NT2/D1 (cell line): ENCODE data around the gene AKT1.

Experiments used
- DNase-seq: peaks from one replicate; pipeline ENCODE4 v3.0.0-alpha.2; 2011; ENCODE audit warnings: low read depth, low spot score
- H3K27me3 ChIP-seq: 2 replicates; pipeline ENCODE4 v1.6.0; 2011; ENCODE audit warnings: mild to moderate bottlenecking; ENCODE audit not compliant: insufficient read length, insufficient read depth
- H3K36me3 ChIP-seq: 2 replicates; pipeline ENCODE4 v1.6.1; 2011; ENCODE audit warnings: mild to moderate bottlenecking, low read length, mixed read lengths; ENCODE audit not compliant: insufficient read depth, insufficient read length
- H3K4me1 ChIP-seq: 2 replicates; pipeline ENCODE4 v1.5.1; 2011; ENCODE audit not compliant: insufficient read depth, insufficient read length
- H3K4me3 ChIP-seq: 2 replicates; pipeline ENCODE4 v1.5.1; 2011; ENCODE audit warnings: low read depth; ENCODE audit not compliant: insufficient read length
- H3K9ac ChIP-seq: 2 replicates; pipeline ENCODE4 v1.6.0; 2011; ENCODE audit warnings: low read depth; ENCODE audit not compliant: insufficient read length
- H3K9me3 ChIP-seq: 2 replicates; pipeline ENCODE4 v1.5.1; 2011; ENCODE audit warnings: mild to moderate bottlenecking, low read length; ENCODE audit not compliant: insufficient read depth
- SUZ12 ChIP-seq: IDR thresholded peaks from 2 replicates; pipeline ENCODE4 v1.6.1; 2011; ENCODE audit not compliant: insufficient read length, insufficient read depth; ENCODE audit errors: extremely low read depth
- YY1 ChIP-seq: IDR thresholded peaks from 2 replicates; pipeline ENCODE4 v1.6.1; 2011; ENCODE audit not compliant: insufficient read length, insufficient read depth
- ZNF274 ChIP-seq: IDR thresholded peaks from 2 replicates; pipeline ENCODE4 v1.6.1; 2011; ENCODE audit warnings: mild to moderate bottlenecking, low read depth, low read length

AKT1 gene

DNA sequence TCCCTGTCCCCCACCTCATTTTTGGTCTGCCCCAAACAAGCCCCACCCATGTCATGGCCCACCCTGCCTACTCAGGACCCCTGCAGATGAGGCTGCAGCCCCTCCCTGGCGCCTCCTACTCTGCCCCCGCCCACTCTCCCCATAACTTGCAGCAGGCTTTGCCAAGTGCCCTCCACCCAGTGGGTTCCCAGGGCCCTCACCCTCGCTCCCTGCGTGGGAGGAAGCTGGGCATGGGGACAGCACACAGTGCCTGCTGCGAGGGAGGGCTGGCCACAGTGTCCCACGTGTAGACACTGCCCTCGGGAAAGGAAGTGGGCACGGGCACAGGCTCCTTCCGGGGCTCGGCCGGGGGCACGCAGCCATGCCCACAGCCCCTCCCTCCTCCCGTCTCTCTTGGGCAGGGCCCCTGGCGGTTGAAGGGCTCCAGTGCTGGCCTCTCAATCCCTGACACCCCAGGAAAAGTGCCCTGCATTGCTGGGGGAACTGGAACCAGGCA, 9.4 kb downstream of the AKT1 start:
- Histone ChIP-seq H3K27me3 (no peaks in the 10 kb centered on the region), H3K36me3 (peaks cover 61% of the 10 kb centered on the region), H3K4me3 (no peak overlapping the region), H3K9me3 (no peaks in the 10 kb centered on the region), H3K9ac (no peak overlapping the region), H3K4me1 (no peaks in the 10 kb centered on the region)
- no peak for DNase-seq
- no peak for TF ChIP-seq YY1
- TF ChIP-seq SUZ12: no peak
- TF ChIP-seq ZNF274: no peak

DNA sequence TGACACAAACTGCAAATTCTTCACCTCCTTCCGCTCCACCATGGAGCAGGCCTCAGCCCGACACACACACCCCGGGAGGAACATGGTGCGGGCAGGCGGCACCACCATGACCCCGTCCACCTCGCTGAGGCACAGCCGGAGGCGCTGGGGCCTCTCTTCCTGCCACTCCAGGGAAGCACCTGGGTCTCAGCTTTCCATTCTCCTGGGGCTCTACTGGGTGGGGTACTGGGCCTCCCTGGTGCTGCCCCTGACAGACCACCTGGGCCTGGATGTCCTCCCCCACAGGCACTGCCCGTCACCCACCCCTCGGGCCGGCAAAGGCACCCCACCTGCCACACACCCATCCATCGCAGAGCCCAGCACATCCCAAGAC, 9.9 kb downstream of the AKT1 start:
- TF ChIP-seq YY1: no peak
- no peak for TF ChIP-seq SUZ12
- no peak for TF ChIP-seq ZNF274
- no peaks in the 10 kb centered on the region for H3K4me1 ChIP-seq
- no peaks in the 10 kb centered on the region for H3K27me3 ChIP-seq
- H3K36me3 ChIP-seq: peaks cover 61% of the 10 kb centered on the region
- no peak overlapping the region for H3K9ac ChIP-seq
- H3K4me3 ChIP-seq: no peak overlapping the region
- DNase-seq: no peak
- no peaks in the 10 kb centered on the region for H3K9me3 ChIP-seq

DNA sequence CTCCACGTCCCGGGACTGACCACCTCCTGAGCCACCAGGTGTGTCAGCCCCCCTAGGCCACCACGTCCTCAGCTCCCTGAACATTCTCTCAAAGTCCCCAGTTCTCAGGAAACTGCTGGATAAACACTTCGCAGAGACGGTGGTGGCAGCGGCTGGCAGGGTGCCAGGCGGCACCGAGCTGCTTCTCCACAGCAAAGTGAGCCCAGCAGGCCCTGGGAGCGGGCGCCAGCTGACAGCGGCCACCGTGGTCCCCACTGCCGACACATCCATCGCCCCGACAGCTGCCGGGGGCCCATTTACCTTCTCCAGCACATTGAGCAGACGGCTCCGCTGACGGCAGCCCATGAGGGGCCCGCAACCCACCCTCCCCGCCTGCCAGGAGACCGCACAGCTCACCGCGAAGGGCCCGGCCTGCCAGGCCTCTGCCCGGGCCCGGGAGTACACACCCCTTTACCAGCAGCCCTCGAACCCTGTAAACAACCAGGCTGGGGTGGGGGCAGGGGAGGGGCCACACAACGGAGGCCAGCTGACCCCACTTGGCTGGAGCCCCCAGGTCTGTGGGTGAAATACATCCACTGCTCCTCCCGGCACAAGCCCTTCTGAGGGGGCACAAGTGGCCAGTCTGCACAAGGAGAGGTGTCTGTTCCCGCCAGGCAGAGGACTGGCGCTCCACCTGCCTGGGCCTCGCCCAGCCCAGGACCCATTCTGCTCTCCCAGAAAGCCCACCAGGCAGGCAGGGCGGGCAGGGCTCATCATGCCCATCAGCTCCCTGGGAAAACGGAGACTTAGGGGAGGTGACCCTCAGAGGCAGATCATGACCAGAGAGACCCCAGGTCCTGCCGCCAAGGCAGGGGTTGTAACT, 10.5 kb downstream of the AKT1 start:
- H3K9me3 ChIP-seq: no peaks in the 10 kb centered on the region
- no peak for TF ChIP-seq ZNF274
- no peak for TF ChIP-seq YY1
- TF ChIP-seq SUZ12: no peak
- no peak overlapping the region for H3K9ac ChIP-seq
- no peak for DNase-seq
- H3K27me3 ChIP-seq: no peaks in the 10 kb centered on the region
- H3K4me1 ChIP-seq: no peaks in the 10 kb centered on the region
- H3K36me3 ChIP-seq: peaks cover 57% of the 10 kb centered on the region
- H3K4me3 ChIP-seq: no peak overlapping the region

DNA sequence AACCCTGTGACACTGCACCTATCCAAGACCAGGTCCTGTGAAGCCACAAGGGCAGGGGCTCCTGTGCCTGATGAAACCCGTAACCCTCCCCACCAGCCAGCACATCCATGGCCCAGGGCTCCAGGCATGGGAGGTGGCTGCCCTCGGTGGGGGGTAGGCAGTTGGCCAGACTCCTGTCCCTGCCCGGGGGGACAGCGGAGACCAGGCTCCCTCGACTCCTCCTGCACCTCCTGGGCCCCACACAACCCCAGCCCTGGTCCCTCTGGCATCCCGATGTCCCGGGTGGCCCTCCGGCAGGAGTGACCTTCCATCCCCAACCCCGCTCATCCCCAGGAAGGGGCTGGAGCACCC, 11.4 kb downstream of the AKT1 start:
- Histone ChIP-seq H3K27me3 (no peaks in the 10 kb centered on the region), H3K9ac (no peak overlapping the region), H3K4me1 (no peaks in the 10 kb centered on the region), H3K36me3 (peaks cover 55% of the 10 kb centered on the region), H3K4me3 (no peak overlapping the region), H3K9me3 (no peaks in the 10 kb centered on the region)
- TF ChIP-seq SUZ12: no peak
- DNase-seq: no peak

DNA sequence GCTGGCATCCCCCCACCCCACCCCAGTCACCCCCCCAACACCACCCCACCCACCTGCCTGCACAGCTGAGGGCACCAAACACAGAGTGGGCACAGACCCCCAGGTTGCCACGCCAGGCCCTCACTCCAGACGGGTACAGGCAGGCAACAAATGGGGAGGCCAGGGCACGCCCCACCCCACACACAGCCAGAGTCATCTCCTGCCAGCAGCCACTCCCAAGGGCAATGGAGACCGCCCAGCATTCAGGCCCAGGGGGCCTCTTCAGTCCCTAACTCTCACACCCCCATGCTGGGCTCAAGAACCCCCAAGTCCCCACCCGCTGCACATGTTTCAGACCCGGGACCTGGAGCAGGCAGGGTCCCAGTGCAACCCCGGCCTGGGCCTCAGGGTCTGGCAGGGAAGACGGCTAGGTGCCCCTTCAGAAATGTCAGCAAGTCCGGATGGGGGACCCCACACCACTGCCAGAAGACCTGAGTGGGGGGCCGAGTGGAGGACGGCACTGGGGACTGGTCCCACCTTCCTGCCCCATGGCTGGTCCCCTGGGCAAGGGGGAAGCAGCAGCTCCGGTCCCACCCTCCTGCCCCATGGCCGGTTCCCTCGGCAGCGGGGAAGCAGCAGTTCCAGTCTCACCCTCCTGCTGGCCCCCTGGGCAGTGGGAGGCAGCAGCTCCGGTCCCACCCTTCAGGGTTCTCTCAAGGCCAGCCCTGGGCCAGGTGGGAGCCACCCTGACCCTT, 11.9 kb downstream of the AKT1 start:
- Histone ChIP-seq H3K36me3 (peaks cover 55% of the 10 kb centered on the region), H3K4me3 (no peak overlapping the region), H3K9me3 (no peaks in the 10 kb centered on the region), H3K4me1 (no peaks in the 10 kb centered on the region), H3K9ac (no peak overlapping the region), H3K27me3 (no peaks in the 10 kb centered on the region)
- TF ChIP-seq YY1: no peak
- no peak for TF ChIP-seq ZNF274
- TF ChIP-seq SUZ12: no peak
- no peak for DNase-seq

DNA sequence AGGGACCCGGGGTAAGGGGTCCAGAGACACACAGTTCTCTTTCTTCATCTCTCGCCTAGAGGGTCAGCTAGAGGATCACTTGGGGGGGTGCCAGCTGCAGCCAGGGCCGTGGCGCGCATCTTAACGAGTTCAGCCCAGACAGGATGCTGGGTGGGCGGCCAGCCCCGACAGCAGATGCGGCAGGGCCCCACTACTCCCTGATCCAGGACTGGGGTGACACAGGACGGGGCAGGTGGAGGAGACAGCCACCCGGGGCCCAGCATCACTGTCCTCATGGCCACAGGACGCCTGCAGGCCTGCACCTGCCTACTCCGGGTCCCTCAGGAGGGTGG, 12.8 kb downstream of the AKT1 start:
- H3K36me3 ChIP-seq: peaks cover 50% of the 10 kb centered on the region
- DNase-seq: no peak
- no peaks in the 10 kb centered on the region for H3K27me3 ChIP-seq
- no peak overlapping the region for H3K4me3 ChIP-seq
- TF ChIP-seq YY1 (no peak), ZNF274 (no peak), SUZ12 (no peak)
- no peaks in the 10 kb centered on the region for H3K9me3 ChIP-seq
- H3K9ac ChIP-seq: no peak overlapping the region
- peaks cover 4% of the 10 kb centered on the region for H3K4me1 ChIP-seq

DNA sequence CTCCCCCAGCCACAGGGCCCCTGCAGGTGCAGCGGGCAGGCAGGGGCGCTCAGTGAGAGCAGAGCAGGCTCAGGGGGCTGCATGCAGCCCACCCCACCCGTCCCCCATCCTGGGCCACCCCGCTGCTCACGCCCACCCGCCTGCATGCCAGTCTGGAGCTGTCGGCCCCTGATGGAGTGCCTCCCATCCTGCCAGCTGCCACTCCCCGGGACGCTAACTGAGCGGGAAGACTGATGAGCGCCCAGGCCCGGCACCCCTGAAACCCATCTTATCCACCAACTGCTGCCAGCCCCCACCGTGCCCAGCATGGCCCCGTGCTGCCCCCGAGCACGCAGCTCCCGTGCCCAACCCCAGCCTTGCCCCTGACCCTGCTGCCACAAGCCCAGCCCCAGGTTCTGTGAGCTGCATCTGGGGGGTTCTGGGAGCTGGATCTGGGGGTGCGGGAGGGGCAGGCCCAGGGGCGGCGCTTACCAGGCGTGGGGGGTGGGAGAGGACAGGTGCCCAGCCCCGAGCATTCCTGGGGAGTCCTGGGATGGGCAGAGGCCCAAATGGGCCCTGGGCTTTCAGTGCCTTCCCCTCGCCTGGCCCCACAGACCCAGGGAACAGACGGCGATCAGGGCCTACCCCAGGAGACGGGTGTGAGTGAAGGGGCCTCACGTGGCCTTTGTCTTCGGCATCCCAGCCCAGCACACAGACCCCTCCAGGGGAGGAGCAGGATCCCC, 13.3 kb downstream of the AKT1 start:
- no peaks in the 10 kb centered on the region for H3K9me3 ChIP-seq
- peaks cover 50% of the 10 kb centered on the region for H3K36me3 ChIP-seq
- DNase-seq: no peak
- no peaks in the 10 kb centered on the region for H3K27me3 ChIP-seq
- no peak overlapping the region for H3K4me3 ChIP-seq
- TF ChIP-seq YY1 (no peak), SUZ12 (no peak), ZNF274 (no peak)
- peaks cover 4% of the 10 kb centered on the region for H3K4me1 ChIP-seq
- H3K9ac ChIP-seq: no peak overlapping the region
